Upper lobe of left lung (tissue), 6 donors: ENCODE results near the gene ADARB1. TPM values are rescaled to one million over a fixed set of nuclear protein-coding genes. Genes with fewer than 3 reads are reported as not detected.

ENCODE experiments used
- ATAC-seq, 2 donors: fragments of 200-7000 bp; cut with Tn5 transposase; one replicate each; pipeline ENCODE4 v1.9.1; 2022; ENCODE audit warnings: mild to moderate bottlenecking in 2 of 2, moderate library complexity in 2 of 2; ENCODE audit not compliant: low FRiP score in 2 of 2
- DNase-seq, 2 donors: peaks; one replicate each; pipeline ENCODE4 v3.0.0-alpha.2; 2019 to 2020
- H3K27ac ChIP-seq, 4 donors: fragments of 200-600 bp; sonication (generic); one replicate each; pipeline ENCODE4 v1.5.1; 2016 to 2019
- H3K27me3 ChIP-seq, 4 donors: fragments of 200-600 bp; sonication (generic); one replicate each; pipeline ENCODE4 v1.5.1; 2017 to 2019
- H3K36me3 ChIP-seq, 4 donors: fragments of 200-600 bp; sonication (generic); one replicate each; pipeline ENCODE4 v1.5.1; 2016 to 2019
- H3K4me1 ChIP-seq, 4 donors: fragments of 200-600 bp; sonication (generic); one replicate each; pipeline ENCODE4 v1.5.1; 2018 to 2019
- H3K4me3 ChIP-seq, 4 donors: fragments of 200-600 bp; sonication (generic); one replicate each; pipeline ENCODE4 v1.5.1; 2017 to 2019; ENCODE audit warnings: mild to moderate bottlenecking in 2 of 4, moderate library complexity in 1 of 4
- H3K9me3 ChIP-seq, 4 donors: fragments of 200-600 bp; sonication (generic); one replicate each; pipeline ENCODE4 v1.5.1; 2018 to 2019
- EP300 ChIP-seq, 4 donors: sonication (generic); formaldehyde crosslinking; IDR thresholded peaks; one replicate each; pipeline ENCODE4 v1.5.1; 2017; ENCODE audit warnings: antibody characterized with exemption in 4 of 4, control low read depth in 2 of 4
- POLR2A ChIP-seq, 4 donors: fragments of 450-650 bp; IDR thresholded peaks; one replicate each; pipeline ENCODE4 v1.5.1; 2016 to 2017; ENCODE audit warnings: antibody characterized with exemption in 4 of 4, mild to moderate bottlenecking in 2 of 4
- POLR2AphosphoS5 ChIP-seq, 2 donors: sonication (generic); formaldehyde crosslinking; IDR thresholded peaks; one replicate each; pipeline ENCODE4 v1.5.1; 2017; ENCODE audit warnings: antibody characterized with exemption in 2 of 2
- whole genome bisulfite sequencing, 2 donors: methylation state at CpG; one replicate each; pipeline ENCODE4 v1.1.5; 2017 to 2018; 5-methylcytosine and 5-hydroxymethylcytosine counted together
- total RNA-seq, 6 donors: library from RNA; depleted of rRNA in 4 of 6; stranded (reverse); fragments of >200 nt in 4 of 6; gene quantifications; one replicate each; pipeline versions ENCODE4 v1.1.0 to v1.2.1, GENCODE V29; 2016 to 2021
- TF ChIP-seq, protein P1 (sequence below), 6 experiments: fragments of 450-650 bp in 4 of 6; fragments of 200-600 bp in 2 of 6; sonication (generic) in 2 of 6; IDR thresholded peaks; one replicate each; pipeline ENCODE4 v1.5.1; 2016 to 2019; ENCODE audit warnings: antibody characterized with exemption in 6 of 6
- donor health status: DM: no; HTN: no; CAD: no; lungs with moderate emphysema.
- donor health status: DM: no; HTN: yes; CAD: no; lungs with severe emphysema.

Gene ADARB1
- total RNA-seq, 6 donors from 2014 or later, result 26.5 to 94.3 (median 42.4) TPM

DNA sequence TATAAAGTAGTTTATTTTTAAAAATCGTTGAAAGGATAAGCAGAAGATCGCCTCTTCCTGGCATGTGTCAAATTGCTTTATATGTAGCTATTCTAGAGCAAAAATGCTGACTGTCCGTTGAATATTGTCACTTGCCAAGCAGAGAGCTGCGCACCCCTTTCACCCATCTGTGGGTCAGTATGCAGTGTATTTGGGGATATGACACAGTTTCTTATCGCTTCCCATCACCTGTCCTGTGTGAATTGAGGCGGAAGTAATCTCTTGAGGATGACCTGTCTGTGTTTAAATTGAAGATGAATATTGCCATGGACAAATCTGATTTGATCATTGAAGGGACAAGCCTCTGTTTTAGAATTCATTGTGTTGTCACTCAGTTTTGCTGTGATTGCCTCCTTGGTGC, 161.1 kb downstream of the ADARB1 start:
- Histone ChIP-seq H3K9me3 (no peaks in the 10 kb centered on the region), H3K4me1 (no peaks in the 10 kb centered on the region), H3K4me3 (no peak overlapping the region), H3K36me3 (no peaks in the 10 kb centered on the region), H3K27me3 (peaks cover 0 to 7% (median 0%) of the 10 kb centered on the region in 4 donors), H3K27ac (no peak overlapping the region)
- 71 to 80% methylated on average over 6 of the region's 6 CpGs for WGBS, 2 donors
- DNase-seq, result no peak
- no peak for ATAC-seq
- TF ChIP-seq EP300 (IDR thresholded peaks at IDR 0.05), result no peak
- TF ChIP-seq POLR2AphosphoS5 (IDR thresholded peaks at IDR 0.05), result no peak
- TF ChIP-seq, protein P1, sequence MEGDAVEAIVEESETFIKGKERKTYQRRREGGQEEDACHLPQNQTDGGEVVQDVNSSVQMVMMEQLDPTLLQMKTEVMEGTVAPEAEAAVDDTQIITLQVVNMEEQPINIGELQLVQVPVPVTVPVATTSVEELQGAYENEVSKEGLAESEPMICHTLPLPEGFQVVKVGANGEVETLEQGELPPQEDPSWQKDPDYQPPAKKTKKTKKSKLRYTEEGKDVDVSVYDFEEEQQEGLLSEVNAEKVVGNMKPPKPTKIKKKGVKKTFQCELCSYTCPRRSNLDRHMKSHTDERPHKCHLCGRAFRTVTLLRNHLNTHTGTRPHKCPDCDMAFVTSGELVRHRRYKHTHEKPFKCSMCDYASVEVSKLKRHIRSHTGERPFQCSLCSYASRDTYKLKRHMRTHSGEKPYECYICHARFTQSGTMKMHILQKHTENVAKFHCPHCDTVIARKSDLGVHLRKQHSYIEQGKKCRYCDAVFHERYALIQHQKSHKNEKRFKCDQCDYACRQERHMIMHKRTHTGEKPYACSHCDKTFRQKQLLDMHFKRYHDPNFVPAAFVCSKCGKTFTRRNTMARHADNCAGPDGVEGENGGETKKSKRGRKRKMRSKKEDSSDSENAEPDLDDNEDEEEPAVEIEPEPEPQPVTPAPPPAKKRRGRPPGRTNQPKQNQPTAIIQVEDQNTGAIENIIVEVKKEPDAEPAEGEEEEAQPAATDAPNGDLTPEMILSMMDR (IDR thresholded peaks at IDR 0.05), result no peak
- no peak for TF ChIP-seq POLR2A (IDR thresholded peaks at IDR 0.05)

DNA sequence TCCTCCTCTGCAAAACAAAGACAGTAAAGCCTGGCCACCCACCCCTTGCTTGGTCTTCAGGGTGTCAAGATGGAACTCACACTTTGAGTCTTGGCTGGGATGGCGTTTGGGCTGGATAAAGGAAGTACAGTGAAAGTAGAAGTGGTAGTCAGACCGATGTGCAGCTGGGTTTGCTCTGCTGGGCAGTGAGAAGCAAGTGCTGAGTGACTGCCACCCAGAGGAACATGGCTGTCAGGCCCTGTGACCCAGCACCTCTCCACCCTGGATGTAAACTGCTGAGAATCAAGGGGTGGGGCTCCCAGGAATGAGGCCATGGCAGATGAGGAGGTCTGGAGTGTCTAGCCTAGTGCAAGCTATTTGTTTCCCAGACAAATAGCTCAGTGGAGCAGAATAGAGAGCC, 162.1 kb downstream of the ADARB1 start:
- TF ChIP-seq POLR2AphosphoS5 (IDR thresholded peaks at IDR 0.05) (no peak), EP300 (IDR thresholded peaks at IDR 0.05) (no peak), POLR2A (IDR thresholded peaks at IDR 0.05) (no peak)
- TF ChIP-seq, protein P1 (IDR thresholded peaks at IDR 0.05), result no peak
- H3K27me3 ChIP-seq, result peaks cover 0 to 7% (median 0%) of the 10 kb centered on the region in 4 donors
- no peak for DNase-seq
- ATAC-seq, result no peak
- peaks cover 0 to 4% (median 2%) of the 10 kb centered on the region in 4 donors for H3K9me3 ChIP-seq
- no peak overlapping the region for H3K27ac ChIP-seq
- no peaks in the 10 kb centered on the region for H3K36me3 ChIP-seq
- no peaks in the 10 kb centered on the region for H3K4me1 ChIP-seq
- WGBS, 2 donors, result 21 to 48% methylated on average over 2 of the region's 2 CpGs
- H3K4me3 ChIP-seq, result no peak overlapping the region

DNA sequence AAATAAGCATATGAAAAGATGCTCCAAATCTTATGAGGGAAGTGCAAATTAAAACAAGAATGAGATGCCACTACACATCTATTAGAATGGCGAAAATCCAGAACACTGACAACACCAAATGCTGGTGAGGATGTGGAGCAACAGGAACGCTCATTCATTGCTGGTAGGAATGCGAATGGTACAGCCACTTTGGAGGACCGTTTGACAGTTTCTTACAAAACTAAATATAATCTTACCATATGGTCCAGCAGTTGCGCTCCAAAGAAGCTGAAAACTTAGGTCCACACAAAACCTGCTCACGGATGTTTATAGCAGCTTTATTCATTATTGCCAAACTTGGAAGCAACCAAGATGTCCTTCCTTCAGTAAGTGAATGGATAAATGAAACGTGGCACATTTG, 163.0 kb downstream of the ADARB1 start:
- no peak for ATAC-seq
- no peak for TF ChIP-seq POLR2A (IDR thresholded peaks at IDR 0.05)
- TF ChIP-seq POLR2AphosphoS5 (IDR thresholded peaks at IDR 0.05), result no peak
- TF ChIP-seq, protein P1 (IDR thresholded peaks at IDR 0.05), result no peak
- TF ChIP-seq EP300 (IDR thresholded peaks at IDR 0.05), result no peak
- Histone ChIP-seq H3K4me1 (no peaks in the 10 kb centered on the region), H3K9me3 (peaks cover 0 to 7% (median 5%) of the 10 kb centered on the region in 4 donors), H3K36me3 (no peaks in the 10 kb centered on the region), H3K27me3 (peaks cover 0 to 7% (median 0%) of the 10 kb centered on the region in 4 donors), H3K4me3 (no peak overlapping the region), H3K27ac (no peak overlapping the region)
- WGBS, 2 donors, result 88 to 89% methylated on average over 7 of the region's 7 CpGs
- no peak for DNase-seq

DNA sequence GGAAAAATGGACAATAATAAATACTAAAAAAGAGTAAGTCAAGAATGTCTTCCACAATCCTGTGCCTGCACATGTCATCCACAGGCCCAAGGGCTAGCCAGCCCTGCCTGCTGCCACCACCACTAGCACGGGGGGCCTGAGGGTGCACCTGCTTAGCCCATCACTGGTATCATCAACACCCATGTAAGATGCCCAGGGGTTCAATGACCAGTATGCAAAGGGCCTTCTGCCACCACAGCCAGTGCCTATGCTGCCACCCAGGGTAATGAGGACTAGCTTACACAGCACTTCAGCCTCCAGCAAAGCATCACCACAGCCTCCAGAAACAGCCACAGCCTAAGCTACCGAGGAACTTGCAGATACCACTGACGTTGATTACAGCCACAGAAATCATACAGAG, 167.0 kb downstream of the ADARB1 start:
- no peaks in the 10 kb centered on the region for H3K27me3 ChIP-seq
- ATAC-seq, result no peak
- WGBS, 2 donors, result 70 to 81% methylated on average over 2 to 3 of the region's 3 CpGs
- no peaks in the 10 kb centered on the region for H3K36me3 ChIP-seq
- peaks cover 0 to 21% (median 17%) of the 10 kb centered on the region in 4 donors for H3K9me3 ChIP-seq
- no peaks in the 10 kb centered on the region for H3K4me1 ChIP-seq
- H3K4me3 ChIP-seq, result no peak overlapping the region
- no peak overlapping the region for H3K27ac ChIP-seq
- TF ChIP-seq EP300 (IDR thresholded peaks at IDR 0.05) (no peak), POLR2A (IDR thresholded peaks at IDR 0.05) (no peak), POLR2AphosphoS5 (IDR thresholded peaks at IDR 0.05) (no peak)
- TF ChIP-seq, protein P1 (IDR thresholded peaks at IDR 0.05), result no peak
- DNase-seq, result no peak

DNA sequence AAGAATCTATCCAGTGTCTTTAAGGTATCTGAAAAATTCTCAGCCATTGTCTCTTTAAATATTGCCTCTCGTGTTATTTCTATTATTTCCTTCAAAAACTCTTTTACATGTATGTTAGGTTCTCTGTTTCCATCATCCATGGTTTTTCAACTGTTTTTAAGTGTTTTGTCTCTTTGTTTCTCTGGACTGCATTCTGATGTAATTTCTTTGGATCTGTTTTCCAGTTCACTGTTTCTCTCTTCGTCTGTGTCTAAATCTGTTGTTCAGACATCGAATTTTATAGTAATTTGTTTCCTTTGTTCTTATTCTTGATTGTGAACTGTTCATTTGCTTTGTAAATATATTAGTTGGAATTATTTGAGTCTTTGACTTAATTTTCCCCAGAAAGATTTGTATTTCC, 169.2 kb downstream of the ADARB1 start:
- ATAC-seq (no peak), DNase-seq (no peak)
- H3K4me1 ChIP-seq, result no peaks in the 10 kb centered on the region
- no peaks in the 10 kb centered on the region for H3K27me3 ChIP-seq
- H3K9me3 ChIP-seq, result peaks cover 0 to 21% (median 17%) of the 10 kb centered on the region in 4 donors
- no peaks in the 10 kb centered on the region for H3K36me3 ChIP-seq
- WGBS, 2 donors, result 46 to 77% methylated on average over 3 of the region's 3 CpGs
- TF ChIP-seq POLR2A (IDR thresholded peaks at IDR 0.05) (no peak), POLR2AphosphoS5 (IDR thresholded peaks at IDR 0.05) (no peak), EP300 (IDR thresholded peaks at IDR 0.05) (no peak)
- TF ChIP-seq, protein P1 (IDR thresholded peaks at IDR 0.05), result no peak
- H3K27ac ChIP-seq, result no peak overlapping the region
- H3K4me3 ChIP-seq, result no peak overlapping the region
